Upper lobe of right lung (tissue), 1 donor: ENCODE data around the gene NCOR2. TPM values are rescaled to one million over a fixed set of nuclear protein-coding genes. Genes with fewer than 3 reads are reported as not detected.

ENCODE experiments used
- ATAC-seq: fragments of 200-7000 bp; cut with Tn5 transposase; one replicate; pipeline ENCODE4 v1.9.1; 2020; ENCODE audit warnings: mild to moderate bottlenecking, moderate library complexity
- DNase-seq: peaks from one replicate; pipeline ENCODE4 v3.0.0-alpha.2; 2020
- H3K27ac ChIP-seq: fragments of 200-600 bp; one replicate; pipeline ENCODE4 v1.8.0; 2022
- H3K27me3 ChIP-seq: fragments of 200-600 bp; one replicate; pipeline ENCODE4 v1.8.0; 2022; ENCODE audit warnings: mild to moderate bottlenecking
- H3K36me3 ChIP-seq: fragments of 200-600 bp; one replicate; pipeline ENCODE4 v1.8.0; 2022
- H3K4me1 ChIP-seq: fragments of 200-600 bp; one replicate; pipeline ENCODE4 v1.8.0; 2022
- H3K4me3 ChIP-seq: fragments of 200-600 bp; one replicate; pipeline ENCODE4 v1.8.0; 2022; ENCODE audit warnings: mild to moderate bottlenecking
- H3K9me3 ChIP-seq: fragments of 200-600 bp; one replicate; pipeline ENCODE4 v1.8.0; 2022
- CTCF ChIP-seq: fragments of 200-600 bp; IDR thresholded peaks from one replicate; pipeline ENCODE4 v1.8.0; 2022; ENCODE audit warnings: antibody characterized with exemption
- intact Hi-C: fragments of 100-400 bp; cut with DNase I; formaldehyde crosslinking; loops from one replicate; pipeline ENCODE4 v1.11.0; 2022
- total RNA-seq: library from RNA; stranded (reverse); fragmentation: NEBNext Ultra II Directional; extraction: Animal tissue kit (Norgen Biotek cat#: 25700); gene quantifications from one replicate; pipeline ENCODE4 v1.2.1, GENCODE V29; 2021
- donor health status: DM: no; HTN: yes; CAD: no; lungs with severe emphysema.

Gene NCOR2
- total RNA-seq, 1 donor from 2014 or later: 336 TPM

- intact Hi-C loops: no loop called here
- no peak for DNase-seq
- H3K27me3 ChIP-seq: no peaks in the 10 kb centered on the region
- ATAC-seq: no peak
- no peaks in the 10 kb centered on the region for H3K4me1 ChIP-seq
- no peak for TF ChIP-seq CTCF
- H3K4me3 ChIP-seq: no peak overlapping the region
- no peak overlapping the region for H3K27ac ChIP-seq
- no peaks in the 10 kb centered on the region for H3K36me3 ChIP-seq
- no peaks in the 10 kb centered on the region for H3K9me3 ChIP-seq
Observed at GRCh38 chr12:124578445-124578844, 11.0 kb upstream of the NCOR2 start.

- Histone ChIP-seq H3K27ac (no peak overlapping the region), H3K4me1 (no peaks in the 10 kb centered on the region), H3K4me3 (no peak overlapping the region), H3K27me3 (no peaks in the 10 kb centered on the region), H3K36me3 (no peaks in the 10 kb centered on the region), H3K9me3 (no peaks in the 10 kb centered on the region)
- TF ChIP-seq CTCF: no peak
- ATAC-seq (no peak), DNase-seq (no peak)
- intact Hi-C loops: no loop called here
Observed at GRCh38 chr12:124577986-124578385, 10.6 kb upstream of the NCOR2 start.

GRCh38 chr12:124577374-124577773 lies 10.0 kb upstream of the NCOR2 start:
- no peak for TF ChIP-seq CTCF
- no peak overlapping the region for H3K4me3 ChIP-seq
- H3K27ac ChIP-seq: no peak overlapping the region
- no peaks in the 10 kb centered on the region for H3K36me3 ChIP-seq
- H3K9me3 ChIP-seq: no peaks in the 10 kb centered on the region
- no peaks in the 10 kb centered on the region for H3K27me3 ChIP-seq
- DNase-seq (no peak), ATAC-seq (no peak)
- intact Hi-C loops: no loop called here
- H3K4me1 ChIP-seq: no peaks in the 10 kb centered on the region

- no peak overlapping the region for H3K27ac ChIP-seq
- ATAC-seq: no peak
- no peaks in the 10 kb centered on the region for H3K36me3 ChIP-seq
- intact Hi-C loops: no loop called here
- H3K27me3 ChIP-seq: no peaks in the 10 kb centered on the region
- no peaks in the 10 kb centered on the region for H3K4me1 ChIP-seq
- no peak for DNase-seq
- H3K4me3 ChIP-seq: no peak overlapping the region
- TF ChIP-seq CTCF: no peak
- H3K9me3 ChIP-seq: no peaks in the 10 kb centered on the region
Observed at GRCh38 chr12:124576061-124576650, 8.7 kb upstream of the NCOR2 start.

GRCh38 chr12:124573839-124574786 lies 6.7 kb upstream of the NCOR2 start:
- TF ChIP-seq CTCF: no peak
- DNase-seq (no peak), ATAC-seq (no peak)
- intact Hi-C loops: no loop called here
- Histone ChIP-seq H3K27me3 (no peaks in the 10 kb centered on the region), H3K27ac (no peak overlapping the region), H3K36me3 (no peaks in the 10 kb centered on the region), H3K4me3 (no peak overlapping the region), H3K4me1 (peaks cover 4% of the 10 kb centered on the region), H3K9me3 (no peaks in the 10 kb centered on the region)
